K562 (cell line): Measurements from ENCODE around the gene ENDOD1. TPM values are rescaled to one million over a fixed set of nuclear protein-coding genes. Genes with fewer than 3 reads are reported as not detected.

ENCODE experiments used
- ARID1B ChIP-seq: fragments of 450-650 bp; IDR thresholded peaks from 2 replicates; pipeline ENCODE4 v1.6.1; 2016; ENCODE audit warnings: antibody characterized with exemption, mild to moderate bottlenecking, inconsistent platforms
- ATF7 ChIP-seq: fragments of 450-650 bp; IDR thresholded peaks from 2 replicates; pipeline ENCODE4 v1.7.1; 2014; ENCODE audit warnings: mild to moderate bottlenecking, moderate library complexity
- C11orf30 ChIP-seq: fragments of 450-650 bp; IDR thresholded peaks from 2 replicates; pipeline ENCODE4 v1.6.1; 2016; ENCODE audit warnings: low read depth, mild to moderate bottlenecking
- CHD2 ChIP-seq: IDR thresholded peaks from 2 replicates; pipeline ENCODE4 v1.6.1; 2011; ENCODE audit warnings: low read depth, low read length
- FOXJ2 ChIP-seq: fragments of 200-800 bp; sonication (Bioruptor generic); IDR thresholded peaks from 2 replicates; pipeline ENCODE4 v1.6.1; 2016; ENCODE audit warnings: missing genetic modification characterization, missing compliant biosample characterization
- FOXM1 ChIP-seq, 2 experiments: fragments of 450-650 bp in 1 of 2; sonication (generic) in 1 of 2; formaldehyde crosslinking in 1 of 2; IDR thresholded peaks; 2 replicates each; pipeline versions ENCODE4 v1.6.1 to v1.9.0; 2017 to 2022; ENCODE audit warnings: low read depth in 2 of 2, mild to moderate bottlenecking in 2 of 2, missing genetic modification reagents in 1 of 2, moderate library complexity in 1 of 2
- GTF2A2 ChIP-seq: IDR thresholded peaks from 2 replicates; pipeline ENCODE4 v1.6.1; 2016; ENCODE audit warnings: mild to moderate bottlenecking, missing genetic modification characterization, missing compliant biosample characterization
- HDGF ChIP-seq: fragments of 450-650 bp; IDR thresholded peaks from 2 replicates; pipeline ENCODE4 v1.6.1; 2016
- JUND ChIP-seq, 2 experiments: IDR thresholded peaks; 2 replicates in 1 of 2; 3 replicates in 1 of 2; pipeline ENCODE4 v1.6.1; 2011; ENCODE audit warnings: borderline replicate concordance in 2 of 2, low read depth in 2 of 2, low read length in 2 of 2, improper control_type of control experiment in 1 of 2, missing biosample characterization in 1 of 2, missing genetic modification characterization in 1 of 2, missing genetic modification reagents in 1 of 2
- KLF6 ChIP-seq: fragments of 250-450 bp; sonication (Bioruptor Pico); IDR thresholded peaks from 2 replicates; pipeline ENCODE4 v1.4.0; 2020; ENCODE audit warnings: mild to moderate bottlenecking, moderate library complexity, borderline replicate concordance
- MCM5 ChIP-seq: fragments of 450-650 bp; IDR thresholded peaks from 2 replicates; pipeline ENCODE4 v1.6.1; 2016; ENCODE audit warnings: low read depth
- MTA2 ChIP-seq: fragments of 450-650 bp; IDR thresholded peaks from 2 replicates; pipeline ENCODE4 v1.6.1; 2016; ENCODE audit warnings: low read depth
- MTF1 ChIP-seq: fragments of 250-450 bp; sonication (Bioruptor Pico); IDR thresholded peaks from 2 replicates; pipeline ENCODE4 v1.9.0; 2021; ENCODE audit warnings: moderate library complexity, mild to moderate bottlenecking, inconsistent platforms, borderline replicate concordance
- NCOA6 ChIP-seq: fragments of 450-650 bp; IDR thresholded peaks from 2 replicates; pipeline ENCODE4 v1.6.1; 2017; ENCODE audit warnings: mild to moderate bottlenecking
- NFE2 ChIP-seq: IDR thresholded peaks from 2 replicates; pipeline ENCODE4 v1.6.1; 2014; ENCODE audit warnings: antibody characterized with exemption, low read depth
- POLR2A ChIP-seq: fragments of 450-650 bp; conservative IDR thresholded peaks from 2 replicates; pipeline ENCODE4 v1.6.1; 2016
- POLR2H ChIP-seq: IDR thresholded peaks from 2 replicates; pipeline ENCODE4 v1.6.1; 2016; ENCODE audit warnings: missing genetic modification characterization, low read depth, mild to moderate bottlenecking, control low read depth, missing compliant biosample characterization, moderate library complexity
- PRPF4 ChIP-seq: fragments of 200-400 bp; formaldehyde crosslinking; IDR thresholded peaks from one replicate; pipeline ENCODE4 v1.6.1; 2017; ENCODE audit warnings: low read length, low read depth, mild to moderate bottlenecking; ENCODE audit not compliant: insufficient read depth, poor library complexity, severe bottlenecking
- PTRF ChIP-seq: fragments of 450-650 bp; IDR thresholded peaks from 2 replicates; pipeline ENCODE4 v1.6.1; 2016; ENCODE audit warnings: mild to moderate bottlenecking, missing genetic modification characterization, missing compliant biosample characterization
- RBM25 ChIP-seq: fragments of 200-400 bp; formaldehyde crosslinking; IDR thresholded peaks from 2 replicates; pipeline ENCODE4 v1.6.1; 2018; ENCODE audit warnings: low read length, low read depth, moderate library complexity; ENCODE audit not compliant: severe bottlenecking
- SNIP1 ChIP-seq: fragments of 450-650 bp; IDR thresholded peaks from 2 replicates; pipeline ENCODE4 v1.7.1; 2017; ENCODE audit warnings: low read depth, mild to moderate bottlenecking
- SRSF7 ChIP-seq: fragments of 200-400 bp; formaldehyde crosslinking; optimal IDR thresholded peaks from 2 replicates; pipeline ENCODE3; 2017; ENCODE audit warnings: mild to moderate bottlenecking, low read depth, low read length
- TCF3 ChIP-seq: sonication (generic); formaldehyde crosslinking; IDR thresholded peaks from 2 replicates; pipeline ENCODE4 v1.4.0; 2020; ENCODE audit warnings: mild to moderate bottlenecking, missing genetic modification reagents
- ZBTB2 ChIP-seq: fragments of 450-650 bp; IDR thresholded peaks from 2 replicates; pipeline ENCODE4 v1.6.1; 2016; ENCODE audit warnings: antibody characterized with exemption
- ZBTB34 ChIP-seq: fragments of 250-450 bp; sonication (Bioruptor Pico); IDR thresholded peaks from 2 replicates; pipeline ENCODE4 v1.8.0; 2021; ENCODE audit warnings: mild to moderate bottlenecking, moderate library complexity
- ZNF41 ChIP-seq: fragments of 250-450 bp; sonication (Bioruptor Pico); conservative IDR thresholded peaks from 2 replicates; pipeline ENCODE4 v1.4.0; 2020; ENCODE audit warnings: mild to moderate bottlenecking
- ZNF766 ChIP-seq: fragments of 200-800 bp; sonication (Bioruptor generic); conservative IDR thresholded peaks from 2 replicates; pipeline ENCODE4 v1.6.1; 2016; ENCODE audit warnings: missing genetic modification characterization, missing compliant biosample characterization
- polyA plus RNA-seq, 8 experiments: library from polyadenylated mRNA; depleted of rRNA in 4 of 8; stranded (reverse) in 5 of 8; unstranded in 3 of 8; fragments of >200 nt; fragmentation: Nextera tagmentation in 2 of 8; fragmentation: Illumina TruSeq in 1 of 8; extraction: Ambion mirVana in 2 of 8; extraction: Trizol in 1 of 8; gene quantifications; 2 replicates each; pipeline versions ENCODE4 v1.2.1 to v1.2.3, GENCODE V29; 2011 to 2014; ENCODE audit warnings: inconsistent platforms in 1 of 8, missing spikeins in 1 of 8
- total RNA-seq, 7 experiments: library from RNA; depleted of rRNA in 6 of 7; stranded (reverse); fragments of >200 nt in 6 of 7; fragmentation: Illumina TruSeq in 2 of 7; extraction: Trizol in 2 of 7; gene quantifications; 2 replicates each; pipeline versions ENCODE4 v1.2.1 to v1.2.3, GENCODE V29; 2011 to 2021; ENCODE audit warnings: low replicate concordance in 1 of 7
- TF ChIP-seq, protein P1 (sequence below): sonication (generic); formaldehyde crosslinking; IDR thresholded peaks from 2 replicates; pipeline ENCODE4 v1.8.0; 2022; ENCODE audit warnings: mild to moderate bottlenecking, low read depth, missing genetic modification reagents

The ENDOD1 gene
- total and polyA plus RNA-seq, 9 of the 15 experiments (the other 6 are each of a cell fraction or from before 2014, with no cell fraction given), result 4.2 to 11.8 (median 9.3) TPM

DNA sequence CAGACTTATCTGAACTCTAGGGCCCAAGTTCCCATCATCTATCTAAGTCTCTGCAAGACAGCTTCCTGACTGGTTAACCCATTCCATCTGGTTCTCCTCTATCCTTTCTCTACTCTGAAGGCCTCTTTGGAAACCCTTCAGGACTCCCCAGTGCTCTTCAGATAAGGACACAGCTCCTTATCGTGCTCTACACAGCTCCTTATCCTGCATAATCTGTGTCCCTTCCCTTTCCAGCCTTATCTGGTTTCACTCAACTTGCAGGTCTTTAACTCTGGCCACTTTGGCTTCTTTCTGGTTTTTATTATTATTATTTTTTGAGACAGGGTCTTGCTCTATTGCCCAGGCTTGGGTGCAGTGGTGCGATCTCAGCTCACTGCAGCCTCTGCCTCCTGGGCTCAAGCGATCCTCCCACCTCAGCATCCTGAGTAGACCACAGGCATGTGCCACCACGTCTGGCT lies 10.6 kb downstream of the ENDOD1 start (continued):
- TF ChIP-seq FOXJ2 (tag), result peak; percentile 64; the same call in 1 of the 2 replicates
- TF ChIP-seq HDGF, result peak; percentile 75; the same call in 1 of the 2 replicates
- peak; percentile 99 for TF ChIP-seq ARID1B
- TF ChIP-seq PTRF (tag), result no peak
- TF ChIP-seq MTF1, result no peak
- no peak for TF ChIP-seq MCM5
- TF ChIP-seq KLF6 (CRISPR knock-in tag), result peak; percentile 73; the same call in 1 of the 2 replicates
- peak; percentile 93 for TF ChIP-seq TCF3 (CRISPR knock-in tag)
- TF ChIP-seq PRPF4, result no peak
- peak; percentile 95 for TF ChIP-seq FOXM1 (IDR thresholded peaks at IDR 0.05; ENCODE audit: low read depth)
- TF ChIP-seq FOXM1 (CRISPR knock-in tag; IDR thresholded peaks at IDR 0.05; ENCODE audit: low read depth), result no peak
- no peak for TF ChIP-seq GTF2A2
- peak; percentile 95 for TF ChIP-seq ZNF766 (CRISPR knock-in tag)
- TF ChIP-seq POLR2A, result no peak
- TF ChIP-seq CHD2, result no peak
- peak; percentile 94 for TF ChIP-seq MTA2
- TF ChIP-seq SNIP1, result no peak
- no peak for TF ChIP-seq ZBTB34 (CRISPR knock-in tag)
- TF ChIP-seq ATF7, result peak; percentile 56; the same call in 1 of the 2 replicates
- TF ChIP-seq NCOA6, result no peak
- TF ChIP-seq JUND (IDR thresholded peaks at IDR 0.05; ENCODE audit: borderline replicate concordance, low read depth, low read length), result peak; percentile 66; the same call in 1 of the 2 replicates
- TF ChIP-seq JUND (tag; IDR thresholded peaks at IDR 0.05; ENCODE audit: borderline replicate concordance, low read depth, low read length), result peak; percentile 22; the same call in 1 of the 3 replicates
- TF ChIP-seq SRSF7, result no peak
- TF ChIP-seq POLR2H (tag), result no peak
- TF ChIP-seq ZNF41, result no peak
- no peak for TF ChIP-seq ZBTB2
- peak; percentile 51 for TF ChIP-seq RBM25
- TF ChIP-seq C11orf30, result no peak
- TF ChIP-seq NFE2, result no peak
- TF ChIP-seq, protein P1, sequence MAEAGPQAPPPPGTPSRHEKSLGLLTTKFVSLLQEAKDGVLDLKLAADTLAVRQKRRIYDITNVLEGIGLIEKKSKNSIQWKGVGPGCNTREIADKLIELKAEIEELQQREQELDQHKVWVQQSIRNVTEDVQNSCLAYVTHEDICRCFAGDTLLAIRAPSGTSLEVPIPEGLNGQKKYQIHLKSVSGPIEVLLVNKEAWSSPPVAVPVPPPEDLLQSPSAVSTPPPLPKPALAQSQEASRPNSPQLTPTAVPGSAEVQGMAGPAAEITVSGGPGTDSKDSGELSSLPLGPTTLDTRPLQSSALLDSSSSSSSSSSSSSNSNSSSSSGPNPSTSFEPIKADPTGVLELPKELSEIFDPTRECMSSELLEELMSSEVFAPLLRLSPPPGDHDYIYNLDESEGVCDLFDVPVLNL (CRISPR knock-in tag), result no peak
